KG1 (cell line): ENCODE results near the gene BMP5.

Experiments used
- DNase-seq: peaks from one replicate; lab custom pipeline; 2025; lab: John Stamatoyannopoulos, UW

BMP5 gene

DNA sequence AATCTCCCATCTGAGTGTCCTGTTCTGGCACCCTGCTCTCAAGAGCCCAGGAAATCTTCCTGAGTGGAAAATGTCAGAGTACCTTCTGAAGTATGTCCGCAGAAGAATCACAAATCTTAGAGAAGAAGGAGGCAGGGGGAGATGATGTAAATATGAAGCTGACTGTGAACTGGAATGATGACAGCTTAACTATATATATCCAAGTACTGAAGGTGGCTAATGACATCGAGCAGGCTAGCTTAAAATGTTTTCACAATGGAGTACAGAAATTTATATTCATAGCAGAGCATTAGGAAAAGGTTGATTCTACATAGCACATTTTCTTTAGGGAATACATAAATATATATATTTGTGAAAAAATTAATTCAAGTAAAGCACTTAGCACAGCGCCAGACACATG, 64.3 kb downstream of the BMP5 start:
- no peak for DNase-seq

- no peak for DNase-seq
These were observed 73.1 kb downstream of the BMP5 start for GRCh38 chr6:55802259-55802658.

GRCh38 chr6:55798571-55798970, 76.8 kb downstream of the BMP5 start:
- DNase-seq, result no peak

- DNase-seq, result no peak
These were observed 81.1 kb downstream of the BMP5 start for GRCh38 chr6:55794136-55794812.

DNA sequence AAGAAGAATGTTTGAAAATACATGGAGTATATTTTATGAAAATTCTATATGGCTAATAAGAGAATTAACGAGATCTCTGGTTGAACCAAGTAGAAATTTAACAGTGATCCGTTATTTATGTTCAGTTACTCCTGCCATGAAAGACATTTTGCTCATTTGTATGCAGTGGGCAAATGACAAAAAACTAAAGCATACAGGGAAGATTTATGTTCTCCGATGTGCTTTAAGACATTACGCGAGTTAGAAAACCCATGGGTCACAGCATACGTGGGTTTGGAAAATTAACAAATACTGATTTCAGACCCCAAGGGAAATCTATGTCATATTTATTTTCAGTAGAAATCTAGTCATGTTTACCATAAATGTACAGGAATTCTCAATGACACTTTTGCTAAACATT, 90.1 kb downstream of the BMP5 start:
- DNase-seq, result no peak

DNA sequence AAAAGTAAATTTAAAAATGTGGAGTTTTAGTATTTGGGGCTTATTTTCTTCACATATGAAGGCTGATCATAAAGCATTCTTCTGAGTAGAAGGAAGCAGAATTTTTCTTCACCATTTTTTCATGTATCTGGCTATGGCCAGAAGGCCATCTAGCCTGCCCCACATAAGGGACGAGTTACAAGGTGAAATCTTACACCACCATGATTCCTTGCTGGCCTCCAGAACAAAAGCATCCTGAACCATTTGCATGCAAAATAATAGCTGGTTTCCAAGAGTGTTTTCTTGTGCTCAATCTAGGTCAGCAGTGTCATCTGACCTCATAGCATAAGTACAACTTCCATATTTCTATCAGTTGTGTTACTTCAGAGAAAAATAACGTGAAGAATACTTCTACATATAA, 93.1 kb downstream of the BMP5 start:
- DNase-seq, result no peak

DNA sequence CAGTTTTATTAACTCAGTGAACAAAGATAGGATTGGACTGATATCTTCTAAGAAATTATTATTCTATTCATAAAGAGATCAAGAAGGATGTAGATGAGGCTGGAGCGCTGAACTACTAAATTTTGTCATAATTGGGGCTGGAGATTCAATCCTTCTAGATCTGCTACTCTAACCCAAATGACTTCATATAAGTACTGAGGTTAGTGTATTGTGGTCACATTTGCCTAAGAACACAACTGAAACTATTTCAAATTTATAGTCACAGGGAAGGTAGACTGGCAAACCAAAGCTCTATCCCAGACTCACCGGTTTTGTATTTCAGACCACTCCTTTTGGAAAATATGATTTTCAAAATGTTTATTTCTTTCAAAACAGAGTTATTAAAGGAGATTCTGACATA, 96.7 kb downstream of the BMP5 start:
- DNase-seq, result no peak

DNA sequence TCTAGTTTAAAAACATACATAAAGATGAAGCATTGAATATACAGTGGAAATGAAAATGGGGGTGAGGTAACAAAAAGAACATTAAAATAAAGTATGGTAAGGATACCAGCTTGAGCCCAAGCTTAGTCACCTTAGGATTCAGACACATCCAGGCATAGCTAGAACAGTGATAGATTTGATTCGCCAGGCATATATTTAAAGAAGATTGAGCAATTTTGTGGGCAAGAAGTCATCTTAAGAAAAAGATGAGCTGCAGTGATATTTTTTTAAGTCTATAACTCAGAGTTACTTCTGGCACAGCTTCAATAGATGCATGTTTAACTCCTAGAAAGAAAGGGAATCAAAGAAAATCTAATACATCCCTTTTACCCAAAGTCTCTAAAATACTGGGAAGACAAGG, 97.9 kb downstream of the BMP5 start:
- DNase-seq, result no peak

DNA sequence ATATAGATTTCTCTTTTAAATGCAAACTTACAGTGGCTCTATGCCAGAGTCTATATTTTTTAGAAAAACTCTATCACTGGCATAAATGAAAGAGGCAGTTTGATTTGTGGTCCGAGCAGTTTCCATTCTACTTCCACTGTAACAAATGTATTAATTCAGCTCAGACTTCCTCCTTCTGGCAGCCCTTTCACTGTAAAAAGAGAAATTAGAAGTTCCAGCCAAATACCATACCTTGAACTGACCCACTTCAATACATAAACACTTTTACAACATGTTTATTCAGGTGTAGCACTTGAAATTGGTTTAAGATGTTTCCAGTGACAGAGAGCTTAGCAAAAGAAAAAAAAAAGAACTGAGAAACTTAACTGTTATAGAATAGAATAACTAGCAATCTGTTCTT, 99.3 kb downstream of the BMP5 start:
- DNase-seq, result no peak

GRCh38 chr6:55775029-55775318, 100.4 kb downstream of the BMP5 start:
- no peak for DNase-seq

DNA sequence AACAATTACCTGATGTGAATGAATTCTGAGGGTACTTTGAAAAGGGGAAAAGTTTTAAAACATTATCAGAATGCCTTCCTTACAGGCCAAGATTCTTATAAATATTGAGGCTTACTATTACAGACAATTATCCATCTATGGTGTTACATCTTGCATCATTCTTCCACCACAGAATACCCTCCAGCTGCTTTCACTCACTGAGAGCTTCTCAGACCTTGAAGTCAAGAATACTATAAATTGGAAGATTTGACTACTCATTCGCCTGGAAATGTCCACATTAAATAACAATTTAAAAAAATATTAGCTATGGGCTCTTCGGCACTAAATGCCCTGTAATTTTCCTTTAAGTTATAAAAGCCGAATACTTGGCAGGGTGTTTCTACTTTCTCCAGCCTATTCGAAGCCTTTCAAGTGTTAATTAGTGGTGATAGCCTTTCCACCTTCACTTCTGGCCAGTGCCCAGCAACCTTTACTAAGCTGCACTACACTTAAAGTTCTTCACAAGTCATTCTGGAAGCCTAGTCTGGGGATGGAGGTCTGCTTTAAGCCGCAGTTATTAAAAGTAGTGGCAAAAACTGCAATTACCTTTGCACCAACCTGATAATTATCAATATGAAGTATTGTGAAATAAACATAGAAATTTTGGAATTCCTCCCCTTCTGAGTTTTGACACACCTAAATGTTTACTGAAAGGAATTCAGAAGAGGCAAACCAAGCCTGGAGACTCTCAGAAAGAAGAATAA, 100.9 kb downstream of the BMP5 start:
- DNase-seq, result no peak

DNA sequence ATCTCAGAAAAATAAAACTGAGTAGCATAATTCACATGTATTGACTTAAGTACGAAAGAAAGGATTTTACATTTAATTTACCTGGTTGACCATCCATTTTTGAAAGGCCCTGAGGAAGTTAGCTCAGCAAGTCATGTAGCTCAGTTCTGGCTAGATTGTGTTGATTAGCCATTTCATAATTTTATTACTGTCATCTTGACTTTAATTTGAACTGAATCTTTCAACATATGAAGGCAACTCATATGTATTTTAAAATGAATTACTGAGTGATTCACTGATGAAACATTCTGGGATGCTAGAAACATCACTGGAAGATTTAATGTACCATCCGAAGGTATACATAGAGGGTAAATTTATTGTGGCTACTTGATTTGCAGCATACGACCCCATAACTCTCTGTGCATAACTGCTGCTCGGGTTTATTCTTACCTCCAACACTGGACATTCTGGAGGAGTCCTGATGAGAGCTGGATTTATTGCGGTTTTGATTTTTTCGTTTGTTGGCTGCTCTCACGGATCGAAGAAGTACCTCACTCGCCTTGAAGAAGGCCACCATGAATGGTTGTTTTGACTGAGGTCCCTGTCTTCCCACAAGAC, 101.7 kb downstream of the BMP5 start:
- DNase-seq, result no peak

DNA sequence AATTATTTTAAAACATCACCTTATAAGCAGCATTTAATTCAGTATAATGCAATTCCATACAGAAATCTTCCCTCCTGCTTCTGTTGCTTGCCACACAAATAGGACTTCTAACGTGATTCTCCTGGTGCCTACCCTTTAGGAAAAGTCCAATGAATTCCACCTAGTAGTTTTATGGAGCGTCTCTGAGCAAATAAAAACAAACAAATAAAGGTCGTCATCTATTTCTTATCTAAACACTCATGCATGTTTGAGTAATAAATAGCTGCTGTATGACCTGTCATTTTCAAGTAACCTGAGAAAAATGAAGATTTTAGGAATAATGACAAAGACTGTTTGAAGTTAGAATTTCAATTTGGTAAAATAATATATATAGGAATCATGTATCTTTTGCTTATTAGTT, 102.7 kb downstream of the BMP5 start:
- no peak for DNase-seq

GRCh38 chr6:55759536-55759935, 115.9 kb downstream of the BMP5 start:
- DNase-seq, result no peak

DNA sequence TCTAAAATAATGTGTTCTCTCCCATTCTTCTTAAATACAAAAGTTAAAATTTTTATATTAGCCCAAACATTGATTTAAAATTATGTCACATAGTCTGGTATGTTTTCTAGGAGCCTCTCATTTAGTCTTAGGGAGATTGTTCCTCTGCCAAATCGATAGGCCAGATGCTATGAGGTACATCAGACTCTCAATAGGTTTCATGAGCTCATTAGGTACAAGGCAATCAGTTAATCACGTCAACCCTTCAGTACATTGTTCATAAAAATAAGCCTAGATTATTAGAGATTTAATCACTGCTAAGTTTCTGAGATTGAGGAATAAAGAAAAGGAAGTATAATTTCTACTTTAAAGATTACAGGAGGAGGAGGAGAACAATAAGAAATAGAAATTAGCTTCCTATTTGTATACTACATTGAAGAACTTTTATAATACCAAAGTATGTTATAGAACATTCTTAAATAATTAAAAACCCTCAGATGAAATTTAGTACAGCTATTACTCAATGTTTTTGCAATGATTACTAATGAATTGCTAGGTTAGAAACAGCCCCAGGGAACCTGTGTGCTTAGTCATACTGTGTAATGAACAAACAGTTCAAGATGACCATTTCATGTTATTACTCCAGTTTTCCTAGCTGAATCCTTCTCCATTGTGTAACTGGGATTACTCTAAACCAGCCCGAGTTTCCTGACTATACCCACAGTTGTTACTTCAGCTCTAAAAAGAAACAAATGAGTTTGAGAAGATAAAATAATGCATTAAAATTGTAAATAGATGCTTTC, 117.0 kb downstream of the BMP5 start:
- DNase-seq, result no peak

- no peak for DNase-seq
These were observed 118.8 kb downstream of the BMP5 start for GRCh38 chr6:55756531-55757031.

GRCh38 chr6:55748880-55749279, 126.5 kb downstream of the BMP5 start:
- DNase-seq, result no peak

GRCh38 chr6:55746473-55746872, 128.9 kb downstream of the BMP5 start:
- DNase-seq, result no peak

GRCh38 chr6:55734256-55734655, 141.1 kb downstream of the BMP5 start:
- no peak for DNase-seq

DNA sequence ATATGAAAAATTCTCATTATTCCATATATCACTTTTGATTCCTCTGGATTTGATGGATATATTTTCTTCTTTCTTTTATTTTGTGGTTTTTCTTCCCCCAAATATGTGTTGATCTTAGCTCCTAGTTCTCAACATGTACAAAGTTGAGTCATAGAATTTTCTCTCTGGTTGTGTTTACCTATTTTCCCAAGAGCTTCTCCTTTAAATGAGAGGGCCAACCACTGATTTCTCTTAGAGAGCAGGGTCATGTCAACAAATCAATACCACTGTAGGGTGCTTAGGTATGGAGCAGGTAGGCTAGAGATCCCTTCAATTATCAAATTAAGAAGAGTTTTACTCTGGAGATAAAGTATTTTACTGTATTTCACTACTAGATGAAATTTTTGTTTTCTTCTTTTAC, 145.7 kb downstream of the BMP5 start:
- no peak for DNase-seq

DNA sequence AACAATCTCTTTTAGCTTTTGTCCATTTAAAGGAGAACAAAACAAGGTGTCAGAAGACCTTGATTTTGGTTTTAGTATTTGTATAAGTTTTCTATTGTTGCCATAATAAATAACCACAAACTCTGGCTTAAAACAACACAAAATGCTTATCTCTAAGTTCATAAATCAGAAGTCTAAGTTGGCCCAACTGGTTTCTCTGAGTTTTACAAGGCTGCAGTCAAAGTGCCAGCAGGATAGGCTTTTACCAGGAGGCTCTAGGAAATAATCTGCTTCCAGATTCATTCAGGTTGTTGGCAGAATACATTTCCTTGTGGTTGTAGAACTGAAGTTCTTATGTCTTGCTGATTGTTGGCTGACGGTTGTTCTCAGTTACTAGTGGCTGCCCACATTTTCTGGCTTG, 149.2 kb downstream of the BMP5 start:
- no peak for DNase-seq

GRCh38 chr6:55714831-55715230, 160.6 kb downstream of the BMP5 start:
- no peak for DNase-seq

GRCh38 chr6:55713436-55713835, 162.0 kb downstream of the BMP5 start:
- no peak for DNase-seq
